ENCODE data around the gene CDC42. TPM values are rescaled to one million over a fixed set of nuclear protein-coding genes. Genes with fewer than 3 reads are reported as not detected.
"Not testable (repeated sequence)": the region's sequence is repeated elsewhere in the genome, so short reads cannot be mapped to it uniquely, and the experiment has no call there.

Gene CDC42
- 288 TPM for total RNA-seq

- peak; percentile 99 for DNase-seq
Observed at GRCh38 chr1:22052115-22053016, at the start of gene CDC42. Gene CDC42, plus strand, starts transcription at chr1:22052709. Its CDS starts 25,770 bp downstream, at chr1:22078479.

GRCh38 chr1:22002875-22003274, 49.6 kb upstream of the CDC42 start:
- not testable (repeated sequence) for DNase-seq

GRCh38 chr1:22003959-22004358, 48.5 kb upstream of the CDC42 start:
- DNase-seq: not testable (repeated sequence)

DNA sequence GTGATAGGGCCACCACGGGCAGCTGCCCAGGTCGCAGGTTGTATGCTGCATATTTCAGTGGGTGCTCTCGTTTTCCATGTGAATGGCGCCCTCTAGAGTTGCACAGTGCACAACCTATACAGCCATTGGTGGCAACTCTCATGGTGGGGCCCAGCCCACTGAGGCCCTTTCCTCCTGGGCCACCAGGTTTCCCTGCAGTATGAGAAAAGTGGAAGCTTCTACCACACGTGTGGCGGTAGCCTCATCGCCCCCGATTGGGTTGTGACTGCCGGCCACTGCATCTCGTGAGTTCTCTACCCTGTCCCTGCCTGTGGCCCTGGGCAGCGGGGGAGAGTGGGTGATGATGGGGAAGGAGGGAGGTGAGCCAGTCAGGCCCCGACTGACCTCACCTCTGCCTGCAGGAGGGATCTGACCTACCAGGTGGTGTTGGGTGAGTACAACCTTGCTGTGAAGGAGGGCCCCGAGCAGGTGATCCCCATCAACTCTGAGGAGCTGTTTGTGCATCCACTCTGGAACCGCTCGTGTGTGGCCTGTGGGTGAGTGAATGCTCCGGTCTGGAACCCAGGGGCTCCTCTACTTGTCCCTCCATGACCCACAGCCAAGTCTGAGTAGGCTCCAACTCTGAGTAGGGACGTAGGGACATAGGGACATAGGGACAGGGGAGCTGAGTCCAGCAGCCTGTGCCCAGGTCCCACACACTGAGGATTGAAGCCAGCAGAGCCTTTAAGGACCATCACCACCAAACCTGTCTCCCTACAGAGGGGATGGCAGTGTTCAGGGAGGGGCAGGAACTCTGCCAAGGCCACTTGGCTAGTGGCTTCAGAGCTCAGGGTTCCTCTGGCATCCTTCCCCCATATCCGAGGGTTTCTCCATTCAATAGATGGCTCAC, 47.0 kb upstream of the CDC42 start:
- DNase-seq: peak; percentile 35

DNA sequence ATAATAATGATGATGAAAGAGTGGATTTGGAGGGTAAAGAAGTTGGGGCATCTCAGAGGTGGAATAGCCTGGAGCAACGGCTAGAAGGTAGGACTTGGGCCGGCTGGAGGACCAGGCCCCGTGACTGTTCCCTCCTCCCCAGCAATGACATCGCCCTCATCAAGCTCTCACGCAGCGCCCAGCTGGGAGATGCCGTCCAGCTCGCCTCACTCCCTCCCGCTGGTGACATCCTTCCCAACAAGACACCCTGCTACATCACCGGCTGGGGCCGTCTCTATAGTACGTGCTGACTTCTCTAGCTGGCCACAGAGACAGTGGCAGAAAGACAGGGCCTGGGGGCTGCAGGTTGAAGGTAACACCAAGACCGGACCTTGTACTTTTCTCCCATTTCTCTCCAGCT, 45.8 kb upstream of the CDC42 start:
- not testable (repeated sequence) for DNase-seq

- not testable (repeated sequence) for DNase-seq
Observed at GRCh38 chr1:22007262-22007661, 45.2 kb upstream of the CDC42 start.

GRCh38 chr1:22009566-22009965, 42.9 kb upstream of the CDC42 start:
- not testable (repeated sequence) for DNase-seq

DNA sequence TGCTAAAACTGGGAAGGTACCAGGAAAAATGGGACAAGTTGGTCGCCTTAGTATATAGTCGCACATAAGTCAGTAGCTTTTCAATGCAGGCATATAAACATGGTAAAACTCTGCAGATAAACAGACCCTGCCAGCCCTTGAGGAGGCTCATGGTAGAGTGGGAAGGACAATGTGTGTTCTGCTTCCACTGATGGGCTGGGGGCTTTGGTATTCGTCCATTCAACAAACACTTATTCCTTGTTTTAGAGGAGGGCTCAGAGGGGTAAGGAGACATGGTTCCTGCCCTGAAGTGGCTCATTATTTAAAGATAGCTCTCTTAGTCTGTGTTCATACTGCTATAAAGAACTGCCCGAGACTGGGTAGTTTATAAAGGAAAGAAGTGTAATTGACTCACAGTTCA, 39.8 kb upstream of the CDC42 start:
- DNase-seq: not testable (repeated sequence)

- DNase-seq: not testable (repeated sequence)
Observed at GRCh38 chr1:22014575-22015206, 37.8 kb upstream of the CDC42 start.

DNA sequence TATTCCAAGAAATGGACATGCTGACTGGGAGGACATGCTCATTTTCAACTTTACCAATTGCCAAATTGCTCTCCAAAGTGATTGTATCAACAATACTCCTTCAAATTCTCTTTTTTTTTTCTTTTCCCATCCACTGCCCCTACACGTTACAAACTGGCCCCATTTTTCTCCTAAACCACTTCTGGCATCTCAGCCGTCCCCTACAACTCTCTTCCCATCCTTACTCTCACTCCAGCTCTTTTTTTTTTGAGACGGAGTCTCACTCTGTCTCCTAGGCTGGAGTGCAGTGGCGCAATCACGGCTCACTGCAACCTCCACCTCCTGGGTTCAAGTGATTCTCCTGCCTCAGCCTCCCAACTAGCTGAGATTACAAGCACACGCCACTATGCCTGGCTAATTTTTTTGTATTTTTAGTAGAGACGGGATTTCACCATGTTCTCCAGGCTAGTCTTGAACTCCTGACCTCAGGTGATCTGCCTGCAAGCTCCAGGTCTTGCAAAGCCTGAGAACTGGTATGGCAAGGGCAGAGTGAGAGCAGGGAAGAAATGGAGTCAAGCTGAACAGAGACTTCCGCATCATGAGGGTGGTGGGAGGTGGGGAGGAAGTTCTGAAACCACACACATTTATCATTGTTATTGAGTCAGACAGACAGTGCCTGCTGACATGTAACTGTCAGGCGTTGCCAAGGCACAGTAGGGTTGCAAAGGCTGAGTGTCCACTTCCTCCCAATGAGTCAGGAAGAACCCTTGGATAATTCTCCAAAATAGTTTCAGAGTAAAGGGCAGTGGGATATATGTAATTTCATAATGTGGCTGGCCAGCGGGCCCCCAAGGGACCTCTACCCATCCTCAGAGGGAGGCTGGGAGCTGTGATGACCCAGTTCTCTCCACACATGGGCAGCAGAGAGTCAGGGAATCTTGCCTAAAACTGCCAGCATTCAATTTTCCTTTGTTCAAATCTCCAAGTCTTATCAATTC, 33.6 kb upstream of the CDC42 start:
- no peak for DNase-seq

- DNase-seq: no peak
Observed at GRCh38 chr1:22021061-22021460, 31.4 kb upstream of the CDC42 start.

- peak; percentile 87 for DNase-seq
Observed at GRCh38 chr1:22024485-22025367, 27.8 kb upstream of the CDC42 start.

GRCh38 chr1:22025368-22026155, 26.9 kb upstream of the CDC42 start:
- DNase-seq: peak; percentile 96

GRCh38 chr1:22026924-22027289, 25.6 kb upstream of the CDC42 start:
- no peak for DNase-seq

DNA sequence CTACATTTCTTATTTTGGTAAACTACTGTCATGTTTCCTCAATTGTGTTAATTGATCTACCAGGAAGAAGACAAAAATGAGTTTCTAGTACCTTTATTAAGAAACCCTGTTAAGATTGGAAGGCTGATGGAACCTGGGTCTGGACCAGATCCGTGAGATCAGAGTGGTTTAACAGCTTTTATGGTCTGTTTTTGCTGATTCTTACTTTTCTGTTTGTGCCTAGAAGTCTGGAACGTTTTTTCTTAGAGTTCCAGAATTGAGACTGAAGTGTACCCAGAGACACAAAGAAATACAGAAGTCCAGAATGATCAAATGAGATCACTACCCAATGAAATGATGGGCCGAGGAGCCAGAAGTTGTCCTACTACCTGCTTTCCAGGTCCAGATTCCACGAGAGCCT, 22.5 kb upstream of the CDC42 start:
- no peak for DNase-seq

DNA sequence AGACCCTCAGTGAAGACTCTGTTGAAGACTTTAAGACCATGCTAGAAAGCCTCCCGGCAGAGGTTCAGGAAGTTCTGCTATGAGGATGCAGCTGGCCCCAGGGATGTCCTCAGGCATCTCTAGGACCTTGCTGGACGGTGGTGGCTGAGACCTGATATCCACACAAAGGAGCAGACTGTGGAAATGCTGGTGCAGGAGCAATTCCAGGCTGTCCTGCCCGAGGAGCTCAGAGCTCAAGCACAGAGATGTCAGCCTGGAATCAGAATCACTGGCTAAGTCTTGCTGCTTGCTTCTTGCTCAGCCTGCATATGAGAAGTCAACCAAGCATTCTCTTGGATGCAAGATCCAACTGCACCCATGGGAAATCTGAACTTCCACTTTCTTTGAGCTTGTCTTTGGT, 22.0 kb upstream of the CDC42 start:
- no peak for DNase-seq

- peak; percentile 74 for DNase-seq
Observed at GRCh38 chr1:22031214-22031962, 21.1 kb upstream of the CDC42 start.

- DNase-seq: not testable (repeated sequence)
Observed at GRCh38 chr1:22034834-22035233, 17.7 kb upstream of the CDC42 start.

DNA sequence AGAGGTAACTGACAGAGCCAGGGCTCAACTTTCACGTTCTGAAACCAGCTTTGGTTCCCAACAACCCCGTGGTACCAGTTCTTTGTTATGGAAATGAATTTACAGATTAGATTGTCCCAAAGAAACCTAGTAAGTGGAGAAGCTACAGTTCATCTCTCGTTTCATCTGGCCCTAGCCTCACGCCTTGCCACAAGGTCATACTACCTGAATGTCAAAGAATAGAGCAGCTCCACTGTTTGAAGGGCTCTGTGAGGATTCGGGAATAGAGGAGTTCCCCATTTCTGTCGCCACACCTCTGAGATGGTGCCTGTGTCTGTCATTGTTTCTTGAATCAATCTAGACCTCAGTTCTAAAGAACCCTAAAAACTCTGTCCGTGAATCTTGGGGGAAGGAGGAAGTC, 15.0 kb upstream of the CDC42 start:
- no peak for DNase-seq

All from tongue (tissue), 2 donors.